Left cardiac atrium (tissue), 4 donors: ENCODE measurements around the gene NT5M. TPM values are rescaled to one million over a fixed set of nuclear protein-coding genes. Genes with fewer than 3 reads are reported as not detected.
"Not testable (repeated sequence)": the region's sequence is repeated elsewhere in the genome, so short reads cannot be mapped to it uniquely, and the experiment has no call there.

Experiments used
- ATAC-seq, 2 donors: fragments of 200-7000 bp; cut with Tn5 transposase; one replicate each; pipeline ENCODE4 v1.9.1; 2020; ENCODE audit warnings: mild to moderate bottlenecking in 2 of 2, moderate library complexity in 2 of 2
- DNase-seq: peaks from one replicate; pipeline ENCODE4 v3.0.0-alpha.2; 2020
- intact Hi-C, 2 donors: fragments of 100-400 bp; cut with DNase I; formaldehyde crosslinking; loops; one replicate each; pipeline versions ENCODE4 v1.14.1 to v1.15.1; 2022 to 2023
- long read RNA-seq: library from polyadenylated mRNA; unstranded; transcript quantifications from one replicate; pipeline ENCODE4 v2.0.0, GENCODE V29; 2021
- total RNA-seq, 2 donors: library from RNA; stranded (reverse); fragmentation: NEBNext Ultra II Directional; extraction: Animal tissue kit (Norgen Biotek cat#: 25700); gene quantifications; one replicate each; pipeline ENCODE4 v1.2.1, GENCODE V29; 2021
- donor health status: DM: no; HTN: yes; CAD: no.
- donor health status: DM: no; HTN: yes; CAD: no; lungs with severe emphysema.
- donor health status: DM: yes; HTN: yes; CAD: no.
- donor health status: Dilated cardiomyopathy.

The NT5M gene
- total RNA-seq: 1 to 10 TPM; 5.4 to 8.2 TPM
- long read RNA-seq, partial matches to known transcripts: 0 of 2 reads
- long read RNA-seq, other reads (novel, unspliced or antisense): 1 of 2 reads

DNA sequence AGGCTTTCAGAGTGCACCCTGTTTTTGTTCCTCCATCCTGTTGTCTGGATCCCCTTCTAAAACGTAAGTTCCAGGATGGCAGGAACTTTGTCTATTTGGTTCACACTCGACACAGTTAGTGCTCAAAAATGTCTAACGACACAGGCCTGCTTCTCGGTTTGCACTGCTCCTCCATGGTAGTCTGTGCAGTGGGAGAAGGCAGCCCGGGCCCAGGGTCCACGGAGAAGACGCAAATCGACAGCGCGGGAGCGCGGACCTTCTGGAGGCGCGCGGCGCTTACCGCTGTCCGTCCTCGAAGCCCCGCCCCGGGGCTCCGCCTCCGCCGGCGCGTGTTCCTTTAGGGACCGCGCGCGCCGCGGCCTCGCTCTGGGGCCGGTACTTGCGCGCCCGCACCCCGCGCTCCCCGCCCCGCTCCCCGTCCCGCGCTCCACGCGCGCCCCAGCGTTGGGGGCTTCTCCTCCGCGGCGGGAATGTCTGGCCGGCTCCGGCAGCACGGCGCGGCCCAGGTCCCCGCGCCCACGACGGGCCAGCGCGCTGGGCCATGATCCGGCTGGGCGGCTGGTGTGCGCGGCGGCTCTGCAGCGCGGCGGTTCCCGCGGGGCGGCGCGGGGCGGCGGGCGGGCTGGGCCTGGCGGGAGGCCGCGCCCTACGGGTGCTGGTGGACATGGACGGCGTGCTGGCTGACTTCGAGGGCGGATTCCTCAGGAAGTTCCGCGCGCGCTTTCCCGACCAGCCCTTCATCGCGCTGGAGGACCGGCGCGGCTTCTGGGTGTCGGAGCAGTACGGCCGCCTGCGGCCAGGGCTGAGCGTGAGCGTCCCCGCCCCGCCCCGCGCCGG lies at the start of gene NT5M:
TSS of gene NT5M (plus strand) at position 364 of the 837 bp plus-strand sequence. CDS start at position 542, 178 bp downstream.
- DNase-seq (peak; percentile 86), ATAC-seq (peak; percentile 86 to 88)
- intact Hi-C loops: no loop called here

DNA sequence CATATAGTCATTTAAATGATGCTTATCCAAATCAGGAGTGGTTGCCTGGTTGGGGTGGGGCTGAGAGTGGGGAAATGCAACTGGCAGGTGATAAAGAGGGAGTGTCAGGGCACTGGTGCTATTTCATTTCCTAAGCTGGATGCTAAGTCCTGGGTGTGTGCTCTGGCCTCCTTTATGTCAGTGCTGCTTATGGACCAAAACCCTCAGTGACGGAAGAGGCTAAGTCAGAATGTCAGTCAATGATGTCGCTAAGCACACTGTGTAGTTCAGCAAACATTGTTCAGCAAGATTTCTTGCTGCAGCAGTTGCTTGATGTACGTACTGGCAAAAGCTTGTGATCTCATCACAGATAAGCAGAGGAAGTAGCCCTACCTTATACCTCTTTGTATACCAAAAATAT lies 49.8 kb upstream of the NT5M start:
- intact Hi-C loops: no loop called here
- DNase-seq (no peak), ATAC-seq (no peak)

DNA sequence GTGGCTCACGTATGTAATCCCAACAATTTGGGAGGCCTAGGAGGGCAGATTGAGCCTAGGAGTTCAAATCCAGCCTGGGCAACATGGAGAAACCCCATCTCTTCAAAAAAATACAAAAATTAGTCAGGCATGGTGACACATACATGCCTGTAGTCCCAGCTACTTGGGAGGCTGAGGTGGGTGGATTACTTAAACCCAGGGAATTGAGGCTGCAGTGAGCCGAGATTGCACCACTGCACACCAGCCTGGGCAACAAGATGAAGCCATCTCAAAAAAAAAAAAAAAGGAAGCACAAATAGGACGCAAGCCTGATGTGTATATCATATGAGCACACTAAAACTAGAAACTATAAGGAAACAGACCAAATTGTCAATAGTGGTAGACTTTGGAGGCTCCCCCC lies 49.1 kb upstream of the NT5M start:
- ATAC-seq (no peak), DNase-seq (no peak)
- intact Hi-C loops: no loop called here

DNA sequence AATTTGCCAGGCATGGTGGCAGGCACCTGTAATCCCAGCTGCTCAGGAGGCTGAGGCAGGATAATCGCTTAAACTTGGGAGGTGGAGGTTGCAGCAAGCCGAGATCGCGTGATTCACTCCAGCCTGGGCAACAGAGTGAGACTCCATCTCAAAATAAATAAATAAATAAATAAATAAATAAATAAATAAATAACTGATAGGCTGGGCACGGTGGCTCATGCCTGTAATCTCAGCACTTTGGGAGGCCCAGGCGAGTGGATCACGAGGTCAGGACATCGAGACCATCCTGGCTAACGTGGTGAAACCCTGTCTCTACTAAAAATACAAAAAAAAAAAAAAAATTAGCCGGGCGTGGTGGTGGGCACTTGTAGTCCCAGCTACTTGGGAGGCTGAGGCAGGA lies 47.5 kb upstream of the NT5M start:
- intact Hi-C loops, ATAC-seq, DNase-seq: not testable (repeated sequence)

DNA sequence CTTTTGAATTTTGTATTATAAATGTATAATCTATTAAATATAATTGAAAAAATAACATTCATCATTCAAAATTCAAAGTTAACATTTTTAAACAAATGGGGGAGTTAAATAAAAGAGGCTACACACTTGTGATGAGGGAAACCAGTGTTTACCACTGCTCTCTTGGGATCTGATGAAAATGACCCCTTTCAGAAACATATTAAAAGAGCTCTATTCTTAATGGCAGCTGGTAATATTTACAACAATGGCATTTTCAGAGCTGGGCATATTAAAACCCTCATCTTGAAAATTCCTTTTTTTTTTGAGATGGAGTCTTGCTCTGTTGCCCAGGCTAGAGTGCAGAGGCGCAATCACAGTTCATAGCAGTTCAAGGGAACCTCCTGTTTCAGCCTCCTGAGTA lies 46.9 kb upstream of the NT5M start:
- ATAC-seq (no peak), DNase-seq (no peak)
- intact Hi-C loops: no loop called here

DNA sequence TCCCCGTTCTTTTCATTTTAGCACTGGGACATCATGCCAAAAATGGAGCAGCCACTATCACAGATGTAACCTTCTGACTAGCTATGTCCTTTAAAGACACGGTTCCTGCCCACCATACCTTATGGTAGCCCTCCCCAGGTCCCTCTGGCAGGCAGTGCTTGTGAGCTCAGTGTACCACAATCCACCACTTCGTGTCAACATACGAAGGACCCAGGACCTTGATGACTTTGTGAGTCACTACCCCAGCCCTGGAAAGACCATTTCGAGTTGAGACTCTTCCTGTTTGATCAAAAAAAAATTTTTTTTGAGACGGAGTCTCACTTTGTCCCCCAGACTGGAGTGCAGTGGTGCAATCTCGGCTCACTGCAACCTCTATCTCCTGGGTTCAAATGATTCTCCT lies 45.2 kb upstream of the NT5M start:
- intact Hi-C loops: no loop called here
- ATAC-seq (no peak), DNase-seq (no peak)

DNA sequence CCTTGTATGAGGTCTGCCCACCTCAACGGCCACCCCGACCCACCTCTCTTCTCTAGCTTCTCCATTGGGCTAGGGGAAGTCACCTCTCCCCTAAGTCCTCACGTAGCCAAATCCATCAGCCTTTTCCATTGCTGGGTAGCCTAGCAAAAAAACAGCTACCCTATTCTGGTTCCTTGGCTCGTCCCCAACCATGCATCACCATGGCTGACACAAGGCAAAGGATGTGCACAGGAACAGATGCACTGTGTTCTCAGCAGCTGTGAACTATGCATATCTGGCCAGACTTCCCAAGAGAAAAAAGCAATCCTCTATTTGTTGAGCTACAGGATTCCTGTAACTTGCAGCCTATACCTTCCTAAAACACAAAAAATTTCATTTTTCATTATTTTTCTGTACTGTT lies 44.2 kb upstream of the NT5M start:
- DNase-seq: no peak
- intact Hi-C loops: no loop called here
- ATAC-seq: no peak

DNA sequence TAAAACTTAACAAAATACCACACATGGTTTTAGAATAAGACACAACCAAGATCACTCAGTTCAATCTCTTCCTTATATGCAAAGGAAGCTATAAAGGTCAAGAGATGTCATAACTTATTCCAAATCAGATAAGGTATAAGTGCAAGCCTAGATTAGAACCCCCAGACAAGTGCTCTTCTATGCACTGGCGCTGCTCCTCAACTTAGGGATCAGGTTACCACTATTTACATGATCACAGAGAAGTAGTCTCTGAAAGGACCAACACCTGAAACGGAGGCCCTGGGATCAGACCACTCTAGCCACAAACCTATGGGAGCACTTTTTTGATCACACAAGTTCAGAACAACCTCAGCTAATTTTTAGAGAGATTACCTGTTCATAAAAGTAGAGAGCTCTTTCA lies 38.7 kb upstream of the NT5M start:
- intact Hi-C loops: no loop called here
- DNase-seq (no peak), ATAC-seq (no peak)

DNA sequence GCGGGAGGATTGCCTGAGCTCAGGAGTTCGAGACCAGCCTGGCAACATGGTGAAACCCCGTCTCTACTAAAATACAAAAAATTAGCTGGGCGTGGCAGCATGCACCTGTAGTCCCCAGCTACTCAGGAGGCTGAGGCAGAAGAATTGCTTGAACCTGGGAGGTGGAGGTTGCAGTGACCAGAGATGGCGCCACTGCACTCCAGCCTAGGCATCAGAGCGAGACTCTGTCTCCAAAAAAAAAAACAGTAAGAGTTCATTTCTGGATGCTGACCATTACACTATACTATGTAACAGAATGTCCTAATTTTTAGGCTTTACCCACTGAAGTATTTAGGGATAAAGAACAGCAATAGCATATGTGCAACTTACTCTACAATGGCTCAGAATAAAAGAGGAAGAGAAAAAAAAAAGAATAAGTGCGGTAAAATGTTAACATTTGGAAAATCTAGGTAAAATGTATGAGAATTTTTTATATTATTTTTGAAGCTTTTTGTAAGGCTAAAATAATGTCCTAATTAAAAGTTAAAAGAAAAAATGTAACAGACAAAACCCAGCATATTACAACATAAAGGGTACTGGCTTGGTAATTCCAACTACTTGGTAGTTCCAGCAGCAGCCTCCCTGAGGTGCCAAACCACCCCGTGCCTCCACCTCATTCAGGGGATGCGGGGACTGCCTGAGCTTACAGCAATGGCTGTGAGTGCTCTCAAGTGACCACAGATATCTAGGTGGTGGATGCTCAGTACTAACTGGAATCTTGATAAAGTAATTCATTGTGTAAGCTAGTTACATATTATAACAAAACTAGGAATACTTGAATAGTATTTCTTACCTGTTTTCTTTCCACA lies 33.0 kb upstream of the NT5M start:
- ATAC-seq: no peak
- intact Hi-C loops: no loop called here
- DNase-seq: no peak

DNA sequence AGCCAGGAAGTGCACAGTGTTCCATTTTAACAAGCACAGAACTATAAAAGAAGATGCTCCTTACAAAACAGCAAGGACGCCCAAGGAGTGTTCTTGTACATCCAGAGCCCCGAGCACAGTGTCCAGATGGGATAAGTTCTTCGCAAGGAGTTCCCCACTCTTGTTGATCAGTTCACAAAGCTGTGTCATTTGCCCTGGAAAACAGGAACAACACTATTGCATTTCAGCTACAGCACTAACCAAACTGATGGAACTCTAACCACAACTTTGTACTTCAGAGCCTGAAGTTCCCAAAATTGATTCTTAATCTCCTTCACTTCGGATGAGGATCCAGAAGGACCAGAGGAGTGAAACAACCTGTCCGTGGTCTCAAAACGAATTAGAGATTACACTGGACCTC lies 27.2 kb upstream of the NT5M start:
- intact Hi-C loops: no loop called here
- no peak for ATAC-seq
- DNase-seq: no peak

DNA sequence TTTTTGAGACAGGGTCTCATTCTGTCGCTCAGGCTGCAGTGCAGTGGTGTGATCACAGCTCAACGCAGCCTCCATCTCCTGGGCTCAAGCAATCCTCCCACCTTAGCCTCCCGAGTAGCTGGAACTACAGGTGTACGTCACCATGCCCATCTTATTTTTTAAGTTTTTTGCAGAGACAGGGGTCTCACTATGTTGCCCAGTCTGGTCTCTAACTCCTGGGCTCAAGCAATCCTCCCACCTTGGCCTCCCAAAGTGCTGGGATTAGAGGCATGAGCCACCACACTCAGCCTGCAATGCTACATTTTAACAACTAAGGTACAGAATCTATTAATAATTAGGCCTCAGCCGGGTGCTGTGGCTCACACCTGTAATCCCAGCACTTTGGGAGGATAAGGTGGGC lies 25.7 kb upstream of the NT5M start:
- ATAC-seq, intact Hi-C loops, DNase-seq: not testable (repeated sequence)

DNA sequence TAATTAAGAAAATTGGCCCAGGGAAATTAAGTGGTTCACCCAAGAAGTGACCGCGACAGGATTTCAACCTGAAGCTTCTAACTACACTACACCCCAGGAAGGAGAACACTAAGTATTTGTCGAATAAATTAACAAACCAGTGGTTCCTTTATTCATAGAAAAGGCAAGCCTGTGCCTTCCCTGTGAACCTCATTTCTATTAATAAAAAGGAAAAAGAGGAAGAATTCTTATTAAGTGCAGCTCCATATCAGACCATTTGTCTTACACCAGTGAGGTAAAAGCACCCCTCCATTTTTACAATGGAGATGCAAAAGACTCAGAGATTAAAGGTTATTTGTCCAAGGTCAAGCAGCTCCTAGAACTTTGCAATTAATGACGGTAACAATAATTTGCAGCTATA lies 23.9 kb upstream of the NT5M start:
- intact Hi-C loops: no loop called here
- DNase-seq (no peak), ATAC-seq (no peak)

DNA sequence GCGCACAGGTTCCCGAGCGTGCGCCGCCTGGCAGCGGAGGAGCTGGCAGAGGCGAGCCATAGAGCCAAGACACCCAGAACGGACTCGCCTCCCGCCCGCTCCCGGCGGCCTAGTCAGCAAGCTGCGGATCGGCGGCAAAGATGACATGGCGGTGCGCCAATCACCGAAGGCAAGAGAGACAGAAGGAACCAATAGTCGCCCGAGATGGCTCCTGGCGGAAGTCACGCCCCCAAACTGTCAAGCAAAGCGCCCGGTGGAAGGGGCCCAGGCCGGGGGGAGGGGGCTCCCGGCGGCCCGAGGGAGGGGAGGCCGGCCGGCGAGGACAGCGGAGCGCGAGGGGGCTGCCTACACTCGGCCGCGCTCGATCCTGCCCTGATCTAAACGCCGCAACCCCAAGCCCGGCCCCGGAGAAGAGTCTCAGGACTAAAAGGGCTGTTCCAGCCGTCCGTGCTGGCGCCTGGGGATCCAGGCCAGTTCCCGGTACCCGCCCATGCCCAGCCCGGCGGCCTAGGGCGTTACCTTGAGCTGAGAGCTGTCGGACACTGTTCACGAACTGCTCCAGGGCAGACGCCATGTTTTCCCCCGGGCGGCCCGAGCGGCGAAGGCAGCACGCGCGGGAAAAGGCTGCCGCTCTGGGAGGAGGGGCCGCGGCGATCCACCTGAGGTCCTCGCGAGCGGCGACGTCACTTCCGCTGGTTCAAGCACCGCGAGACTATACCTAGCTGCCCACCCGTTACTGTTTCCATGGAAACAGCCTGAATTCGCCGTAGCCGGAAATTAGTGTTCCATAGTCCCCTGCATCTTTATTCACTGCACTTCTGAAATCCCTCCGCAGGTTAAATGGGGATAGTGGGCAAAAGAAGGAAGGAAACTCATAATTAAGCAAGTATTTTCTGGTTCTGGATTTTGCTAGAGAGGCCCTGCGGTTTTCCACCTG lies 22.3 kb upstream of the NT5M start, which contains the start of gene COPS3:
TSS of gene COPS3 (minus strand) at position 634 of the 937 bp plus-strand sequence. CDS start at position 574, 60 bp downstream.
- ATAC-seq (peak; percentile 97 to 98), DNase-seq (peak; percentile 99)
- intact Hi-C loops: no loop called here

DNA sequence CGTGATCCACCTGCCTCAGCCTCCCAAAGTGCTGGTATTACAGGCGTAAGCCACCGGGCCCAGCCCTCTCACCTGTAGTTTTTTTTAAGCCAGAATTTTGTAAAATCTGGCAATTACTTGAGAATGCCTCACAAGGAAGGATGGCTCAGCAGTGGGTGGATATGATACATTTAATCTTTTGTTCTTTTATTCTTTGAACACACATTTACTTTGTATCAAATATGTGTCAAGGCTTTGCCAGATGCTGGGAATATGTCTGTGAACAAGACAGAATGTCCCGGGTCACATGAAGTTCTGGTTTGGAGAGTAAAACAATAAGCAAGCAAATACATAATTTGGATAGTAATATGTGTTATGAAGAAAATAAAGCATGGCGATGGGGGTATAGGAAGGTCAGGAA lies 17.2 kb upstream of the NT5M start:
- ATAC-seq (no peak), DNase-seq (no peak)
- intact Hi-C loops: no loop called here

DNA sequence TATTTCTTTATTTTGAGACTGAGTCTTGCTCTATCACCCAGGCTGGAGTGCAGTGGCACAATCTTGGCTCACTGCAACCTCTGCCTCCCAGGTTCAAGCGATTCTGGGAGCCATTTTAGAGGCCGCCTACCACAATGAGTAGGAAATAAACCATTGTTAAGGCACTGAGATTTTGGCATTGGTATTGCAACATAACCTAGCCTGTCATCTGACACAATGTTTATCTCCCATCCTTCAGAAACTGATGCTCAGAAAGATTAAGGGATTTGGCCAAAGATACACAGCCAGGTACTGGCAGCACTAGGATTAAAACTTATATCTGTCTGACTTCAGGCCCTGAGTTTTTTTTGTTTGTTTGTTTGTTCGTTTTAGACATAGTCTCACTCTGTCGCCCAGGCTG lies 14.1 kb upstream of the NT5M start:
- DNase-seq: no peak
- intact Hi-C loops: no loop called here
- ATAC-seq: no peak

DNA sequence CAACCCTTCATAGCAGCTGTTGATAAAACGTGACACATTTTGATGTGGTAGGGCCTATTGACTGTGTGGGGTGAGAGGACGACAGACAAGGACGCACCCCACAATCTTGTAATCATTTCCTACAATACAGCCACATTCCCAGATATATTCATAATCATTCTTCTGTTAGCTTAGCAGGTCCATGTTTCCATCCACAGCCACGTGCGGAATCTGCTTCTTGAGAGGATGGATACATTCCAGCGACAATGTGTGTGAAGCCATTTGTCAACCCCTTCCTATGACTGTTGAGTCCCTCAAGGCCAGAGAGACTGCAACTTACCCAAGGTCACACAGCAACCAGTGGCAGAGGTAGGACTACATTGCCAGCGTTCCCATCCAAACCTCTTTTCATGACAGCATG lies 13.5 kb upstream of the NT5M start:
- DNase-seq (no peak), ATAC-seq (no peak)
- intact Hi-C loops: no loop called here

DNA sequence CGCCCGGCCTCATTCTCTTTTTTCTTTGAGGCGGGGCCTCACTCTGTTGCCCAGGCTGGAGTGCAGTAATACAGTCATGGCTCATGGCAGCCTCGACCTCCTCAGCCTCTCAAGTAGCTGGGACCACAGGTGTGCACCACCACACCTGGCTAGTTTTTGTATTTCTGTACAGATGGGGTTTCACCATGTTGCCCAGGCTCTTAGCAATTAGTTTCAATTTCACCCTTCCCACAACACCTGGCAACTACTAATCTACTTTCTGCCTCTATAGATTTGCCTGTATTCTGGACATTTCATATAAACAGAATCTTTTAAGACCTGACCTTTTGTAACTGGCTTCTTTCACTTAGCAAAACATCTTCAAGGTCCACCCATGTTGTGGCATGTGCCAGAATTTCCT lies 8.0 kb upstream of the NT5M start:
- intact Hi-C loops: no loop called here
- ATAC-seq: no peak
- no peak for DNase-seq

DNA sequence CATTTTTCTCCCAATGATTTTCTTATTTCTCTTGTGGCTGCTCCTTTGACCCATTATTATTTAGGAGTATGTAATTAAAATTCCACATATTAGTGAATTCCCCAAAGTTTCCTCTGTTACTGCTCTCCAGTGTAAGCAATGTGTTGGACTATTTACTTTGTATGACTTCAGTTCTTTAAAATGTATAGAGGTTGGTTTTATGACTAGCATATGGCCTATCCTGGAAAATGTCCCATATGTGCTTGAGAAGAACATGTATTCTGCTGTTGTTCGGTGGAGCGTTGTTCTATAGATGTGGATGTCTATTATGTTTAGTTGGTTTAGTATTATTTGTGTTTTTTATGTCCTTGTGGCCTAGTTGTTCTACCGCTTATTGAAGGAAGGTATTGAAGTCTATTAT lies 6.0 kb upstream of the NT5M start:
- ATAC-seq (no peak), DNase-seq (no peak)
- intact Hi-C loops: no loop called here

DNA sequence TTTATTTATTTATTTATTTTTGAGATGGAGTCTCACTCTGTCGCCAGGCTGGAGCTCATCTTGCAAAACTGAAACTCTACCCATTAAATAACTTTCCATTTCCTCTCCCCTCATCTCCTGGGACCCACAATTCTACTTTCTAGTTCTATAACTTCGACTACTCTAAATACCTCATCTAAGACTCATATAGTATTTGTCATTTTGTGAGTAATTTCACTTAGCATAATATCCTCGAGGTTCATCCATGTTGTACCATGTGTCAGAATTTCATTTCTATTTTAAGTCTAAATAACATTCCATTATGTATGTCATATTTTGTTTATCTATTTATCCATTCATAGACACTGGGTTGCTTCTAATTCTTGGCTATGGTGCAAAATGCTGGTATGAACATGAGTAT lies 5.1 kb upstream of the NT5M start:
- ATAC-seq: no peak
- DNase-seq: no peak
- intact Hi-C loops: no loop called here
